OCI-LY1 (cell line): ENCODE measurements around the gene ANKK1.

Experiments
- H2AFZ ChIP-seq: fragments of 200-600 bp; sonication (generic), shearing (Covaris generic); 2 replicates; pipeline ENCODE4 v1.6.0; 2014; ENCODE audit warnings: antibody characterized with exemption, mild to moderate bottlenecking, low read length
- H3F3A ChIP-seq: fragments of 200-600 bp; sonication (generic), shearing (Covaris generic); 2 replicates; pipeline ENCODE4 v1.6.0; 2014; ENCODE audit warnings: mild to moderate bottlenecking, antibody characterized with exemption, low read length, moderate library complexity; ENCODE audit not compliant: insufficient read depth
- H3K27ac ChIP-seq: fragments of 200-600 bp; sonication (generic); 2 replicates; pipeline ENCODE4 v1.5.1; 2014; ENCODE audit warnings: low read length, mixed run types, mild to moderate bottlenecking, low read depth; ENCODE audit not compliant: poor library complexity, severe bottlenecking
- H3K27me3 ChIP-seq: fragments of 200-600 bp; sonication (generic); 2 replicates; pipeline ENCODE4 v1.6.0; 2014; ENCODE audit warnings: antibody characterized with exemption, mild to moderate bottlenecking, low read length, moderate library complexity; ENCODE audit not compliant: insufficient read depth
- H3K36me3 ChIP-seq: fragments of 200-600 bp; sonication (generic); 2 replicates; pipeline ENCODE4 v1.6.1; 2014; ENCODE audit warnings: mild to moderate bottlenecking, antibody characterized with exemption, low read length, moderate library complexity, mixed read lengths; ENCODE audit not compliant: insufficient read depth
- H3K4me1 ChIP-seq: fragments of 200-600 bp; sonication (generic); 2 replicates; pipeline ENCODE4 v1.5.1; 2014; ENCODE audit warnings: mild to moderate bottlenecking, low read length, moderate library complexity; ENCODE audit not compliant: insufficient read depth, severe bottlenecking
- H3K4me2 ChIP-seq: fragments of 200-600 bp; sonication (generic), shearing (Covaris generic); 2 replicates; pipeline ENCODE4 v1.6.1; 2014; ENCODE audit warnings: low read length
- H3K4me3 ChIP-seq: fragments of 200-600 bp; sonication (generic); 2 replicates; pipeline ENCODE4 v1.5.1; 2014; ENCODE audit warnings: low read length, low read depth, mild to moderate bottlenecking, mixed read lengths; ENCODE audit not compliant: poor library complexity, severe bottlenecking
- H3K79me2 ChIP-seq: fragments of 200-600 bp; shearing (Covaris generic); 2 replicates; pipeline ENCODE4 v1.6.1; 2016; ENCODE audit warnings: mixed run types, low read length, mixed read lengths; ENCODE audit not compliant: insufficient read depth
- H3K9ac ChIP-seq: fragments of 200-600 bp; sonication (generic), shearing (Covaris generic); 2 replicates; pipeline ENCODE4 v1.6.1; 2014; ENCODE audit warnings: mild to moderate bottlenecking, low read length, mixed read lengths
- H3K9me2 ChIP-seq: fragments of 200-600 bp; sonication (generic), shearing (Covaris generic); 2 replicates; pipeline ENCODE4 v1.6.1; 2014; ENCODE audit warnings: low read depth, mild to moderate bottlenecking, low read length, mixed read lengths
- H3K9me3 ChIP-seq: fragments of 200-600 bp; shearing (Covaris generic); 2 replicates; pipeline ENCODE4 v1.6.1; 2014; ENCODE audit warnings: low read length, mixed read lengths
- H4K20me1 ChIP-seq: fragments of 200-600 bp; sonication (generic), shearing (Covaris generic); 2 replicates; pipeline ENCODE4 v1.6.0; 2016; ENCODE audit warnings: mild to moderate bottlenecking, low read length; ENCODE audit not compliant: insufficient read depth
- CTCF ChIP-seq: fragments of 200-600 bp; sonication (generic), shearing (Covaris generic); IDR thresholded peaks from 2 replicates; pipeline ENCODE4 v1.5.1; 2017; ENCODE audit warnings: mild to moderate bottlenecking, antibody characterized with exemption, low read length, moderate library complexity, mixed read lengths
- EZH2 ChIP-seq: fragments of 200-600 bp; sonication (generic), shearing (Covaris generic); IDR thresholded peaks from 2 replicates; pipeline ENCODE4 v1.8.0; 2017; ENCODE audit warnings: borderline replicate concordance, mixed run types, mild to moderate bottlenecking, antibody characterized with exemption, low read length, moderate library complexity, mixed read lengths

The ANKK1 gene

GRCh38 chr11:113350336-113351067 lies 37.1 kb upstream of the ANKK1 start:
- H3K9ac ChIP-seq = no peak overlapping the region
- no peaks in the 10 kb centered on the region for H3K27me3 ChIP-seq
- H3F3A ChIP-seq = no peaks in the 10 kb centered on the region
- TF ChIP-seq EZH2 = no peak
- TF ChIP-seq CTCF = no peak
- H3K27ac ChIP-seq = no peak overlapping the region
- no peaks in the 10 kb centered on the region for H4K20me1 ChIP-seq
- no peaks in the 10 kb centered on the region for H3K4me1 ChIP-seq
- no peaks in the 10 kb centered on the region for H3K79me2 ChIP-seq
- no peak overlapping the region for H3K4me2 ChIP-seq
- no peak overlapping the region for H2AFZ ChIP-seq
- no peaks in the 10 kb centered on the region for H3K9me2 ChIP-seq
- no peaks in the 10 kb centered on the region for H3K36me3 ChIP-seq
- no peak overlapping the region for H3K4me3 ChIP-seq
- no peaks in the 10 kb centered on the region for H3K9me3 ChIP-seq

- Histone ChIP-seq H2AFZ (no peak overlapping the region), H3K36me3 (no peaks in the 10 kb centered on the region), H3K4me1 (no peaks in the 10 kb centered on the region), H3K4me3 (no peak overlapping the region), H3K9me2 (no peaks in the 10 kb centered on the region), H3K79me2 (no peaks in the 10 kb centered on the region), H3K9me3 (no peaks in the 10 kb centered on the region), H3F3A (no peaks in the 10 kb centered on the region), H4K20me1 (no peaks in the 10 kb centered on the region), H3K27me3 (no peaks in the 10 kb centered on the region), H3K4me2 (no peak overlapping the region), H3K27ac (no peak overlapping the region), H3K9ac (no peak overlapping the region)
- TF ChIP-seq EZH2 (no peak), CTCF (no peak)
Observed at GRCh38 chr11:113351068-113351450, 36.5 kb upstream of the ANKK1 start.

- Histone ChIP-seq H3K27ac (no peak overlapping the region), H2AFZ (no peak overlapping the region), H3K4me3 (no peak overlapping the region), H3K9me3 (no peaks in the 10 kb centered on the region), H3K9ac (no peak overlapping the region), H4K20me1 (no peaks in the 10 kb centered on the region), H3K9me2 (no peaks in the 10 kb centered on the region), H3K4me1 (no peaks in the 10 kb centered on the region), H3K36me3 (no peaks in the 10 kb centered on the region), H3K27me3 (no peaks in the 10 kb centered on the region), H3K4me2 (no peak overlapping the region), H3K79me2 (no peaks in the 10 kb centered on the region), H3F3A (no peaks in the 10 kb centered on the region)
- no peak for TF ChIP-seq EZH2
- TF ChIP-seq CTCF = no peak
Observed at GRCh38 chr11:113351480-113351879, 36.1 kb upstream of the ANKK1 start.
